Head of caudate nucleus (tissue), 42 donors: Measurements from ENCODE around the gene FAM118B.

Experiments used
- DNase-seq, 42 donors: peaks; one replicate each; pipeline versions ENCODE4 v3.0.0 to v3.0.0-alpha.2; 2020 to 2021; ENCODE audit warnings: mixed read lengths in 7 of 42
- intact Hi-C: fragments of 100-400 bp; cut with DNase I; formaldehyde crosslinking; loops from one replicate; pipeline ENCODE4 v1.15.0; 2022

Gene FAM118B

GRCh38 chr11:126211236-126212088, at the start of gene FAM118B, which contains the start of gene RPUSD4:
Gene FAM118B, plus strand, starts transcription at chr11:126211782. Its CDS starts 23,220 bp downstream, at chr11:126235002.
Gene RPUSD4, minus strand, starts transcription at chr11:126211650. Its CDS starts 12 bp downstream, at chr11:126211638.
- intact Hi-C loops, result loop anchor here (5.0 kb wide), 1 partner anchor 56 kb away; the partner anchor contains the start of genes FOXRED1 and SRPRA
- DNase-seq, result peak; percentile 97 to 100 (median 99)

- no peak for DNase-seq
- intact Hi-C loops, result no loop called here
Measured at GRCh38 chr11:126162306-126163030, 49.1 kb upstream of the FAM118B start.

DNA sequence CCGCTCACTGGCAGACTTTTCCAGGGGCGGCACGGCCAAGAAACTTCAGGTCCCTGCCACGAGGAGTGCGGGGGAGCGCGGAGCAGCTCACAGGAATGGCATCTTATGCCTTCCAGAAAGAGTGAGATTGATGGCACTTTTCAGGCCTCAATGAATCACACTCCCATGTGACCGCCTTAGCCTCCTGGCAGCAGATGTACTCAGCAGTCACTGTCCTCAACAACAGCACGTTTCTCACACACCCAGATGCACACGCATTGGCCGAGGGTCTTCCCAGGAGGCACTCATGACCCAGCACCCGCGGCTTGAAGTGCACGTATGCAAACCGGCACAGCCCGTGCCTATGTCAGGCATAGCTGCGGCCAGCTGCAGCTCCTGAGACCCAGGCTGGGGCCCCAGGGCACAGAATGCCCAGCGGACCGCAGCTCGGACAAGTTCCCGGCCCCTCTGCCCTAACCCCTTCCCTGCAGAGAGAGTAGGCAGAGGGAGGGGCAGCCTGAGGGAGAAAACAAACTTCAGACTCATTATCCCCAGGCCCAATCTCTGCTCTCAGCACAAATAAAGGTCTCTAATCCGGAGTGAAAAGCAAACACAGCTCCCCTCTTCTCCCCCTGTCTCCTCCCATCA, 48.4 kb upstream of the FAM118B start:
- intact Hi-C loops, result no loop called here
- peak in 26 of 42 donors; percentile 5 to 68 (median 29) for DNase-seq

DNA sequence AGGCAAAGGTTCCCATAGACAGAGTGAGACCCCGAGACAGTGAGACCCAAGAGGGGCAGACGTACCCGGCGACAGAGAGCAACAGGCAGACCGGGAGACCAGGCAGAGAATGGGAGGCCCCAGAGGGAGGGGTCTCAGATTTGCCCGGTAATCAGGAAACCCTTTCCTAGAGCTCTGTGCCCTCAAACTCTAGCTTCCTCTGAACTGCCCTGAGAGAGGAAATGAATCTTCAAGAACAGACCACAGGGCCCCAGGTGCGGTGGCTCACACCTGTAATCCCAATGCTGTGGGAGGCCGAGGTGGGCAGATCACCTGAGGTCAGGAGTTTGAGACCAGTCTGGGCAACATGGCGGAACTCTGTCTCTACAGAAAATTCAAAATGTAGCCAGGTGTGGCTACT, 47.8 kb upstream of the FAM118B start:
- no peak for DNase-seq
- intact Hi-C loops, result no loop called here

DNA sequence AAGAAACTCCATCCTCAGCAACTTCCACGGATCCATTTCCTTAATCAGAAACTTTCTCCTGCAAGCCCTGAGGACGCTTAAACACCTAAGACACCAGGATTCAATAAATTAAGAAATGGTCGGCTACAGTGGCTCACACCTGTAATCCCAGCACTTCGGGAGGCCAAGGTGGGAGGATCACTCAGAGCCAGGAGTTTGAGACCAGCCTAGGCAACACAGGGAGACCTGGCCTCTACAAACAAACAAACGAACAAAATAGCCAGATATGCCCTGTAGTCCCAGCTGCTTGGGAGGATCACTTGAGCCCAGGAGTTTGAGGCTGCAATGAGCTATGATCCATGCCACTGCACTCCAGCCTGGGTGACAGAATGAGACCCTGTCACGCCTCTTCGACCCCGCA, 46.8 kb upstream of the FAM118B start:
- no peak for DNase-seq
- intact Hi-C loops, result no loop called here

GRCh38 chr11:126165311-126165720, 46.3 kb upstream of the FAM118B start:
- DNase-seq, result no peak
- intact Hi-C loops, result no loop called here

- intact Hi-C loops, result no loop called here
- DNase-seq, result no peak
Measured at GRCh38 chr11:126165757-126166156, 45.8 kb upstream of the FAM118B start.

DNA sequence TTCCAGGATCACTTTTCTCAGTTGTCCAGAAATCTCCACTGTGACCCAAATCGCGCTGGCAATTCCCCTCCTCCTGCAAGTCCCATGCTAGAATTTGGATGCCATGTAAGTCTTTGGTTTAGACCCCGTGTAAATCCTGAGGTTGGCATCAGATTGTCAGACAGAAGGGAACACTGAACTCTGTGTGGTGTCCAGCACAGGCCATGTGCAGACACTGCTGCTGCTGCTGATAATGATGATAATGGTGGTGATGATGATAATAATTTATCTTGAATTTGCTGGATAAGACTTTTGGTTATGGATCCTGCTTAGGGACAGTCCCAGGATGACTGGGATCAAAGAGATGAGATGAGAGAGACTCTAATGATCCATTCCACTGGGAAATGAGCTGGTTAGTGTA, 45.2 kb upstream of the FAM118B start:
- DNase-seq, result no peak
- intact Hi-C loops, result no loop called here

DNA sequence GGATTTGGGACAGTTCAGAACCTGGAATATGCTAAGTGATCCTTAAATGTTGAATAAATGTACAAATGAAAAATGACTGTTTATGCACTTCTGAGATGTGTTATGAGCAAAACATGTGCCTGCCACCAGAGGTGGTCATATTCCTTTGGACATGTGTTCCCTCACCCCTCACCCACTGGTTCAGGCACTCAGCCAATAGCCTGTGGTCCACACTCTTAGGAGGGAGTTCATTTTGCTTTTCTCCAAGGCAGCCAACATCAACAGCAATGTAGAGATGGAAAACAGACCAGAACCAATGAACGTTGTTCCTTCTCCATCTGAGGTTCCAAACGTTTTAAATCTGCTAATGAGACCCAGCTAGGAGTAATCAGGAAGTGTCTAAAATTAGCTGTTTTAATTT, 44.1 kb upstream of the FAM118B start:
- intact Hi-C loops, result no loop called here
- no peak for DNase-seq

- DNase-seq, result no peak
- intact Hi-C loops, result no loop called here
Measured at GRCh38 chr11:126169291-126169690, 42.3 kb upstream of the FAM118B start.

DNA sequence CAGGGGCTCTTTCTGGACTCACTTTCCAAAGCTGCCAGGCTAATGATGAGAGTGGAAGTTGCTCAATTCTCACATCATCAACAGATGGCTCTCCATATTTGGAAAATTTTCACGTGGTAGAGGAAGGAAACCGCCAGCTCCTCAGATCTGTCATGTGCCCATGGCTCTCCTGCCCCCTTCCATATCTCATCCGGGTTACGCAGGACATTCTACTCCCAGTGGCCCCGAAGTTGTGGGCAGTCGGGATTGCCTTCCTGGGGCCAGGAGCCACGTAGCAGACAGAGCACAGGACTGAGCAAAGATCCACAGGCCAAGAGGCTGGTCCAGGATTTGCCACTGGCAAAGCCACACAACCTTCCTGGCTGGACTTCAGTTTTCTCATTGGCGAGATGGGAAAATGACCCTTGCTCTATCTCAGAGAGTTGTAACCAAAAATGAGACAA, 39.0 kb upstream of the FAM118B start:
- DNase-seq, result no peak
- intact Hi-C loops, result no loop called here

- intact Hi-C loops, result no loop called here
- DNase-seq, result no peak
Measured at GRCh38 chr11:126173257-126173656, 38.3 kb upstream of the FAM118B start.

DNA sequence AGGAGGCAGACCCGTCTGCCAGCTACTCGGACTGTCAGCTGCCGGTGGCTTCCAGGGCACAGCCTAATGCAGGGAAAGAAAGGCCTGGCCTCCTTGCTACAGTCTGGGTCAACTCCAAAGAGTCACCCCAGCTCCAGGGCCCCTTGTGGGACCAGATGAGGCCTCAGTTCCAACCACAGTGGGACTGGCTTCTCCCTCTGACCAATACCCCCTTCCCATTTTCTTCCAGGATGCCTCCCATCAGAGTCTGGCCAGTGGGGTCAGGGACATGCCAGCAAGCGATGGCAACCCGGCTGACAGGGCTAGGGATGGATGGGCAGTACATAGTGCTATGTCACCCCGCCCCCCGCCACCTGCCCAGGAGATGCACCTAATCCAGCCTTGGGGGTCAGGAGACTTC, 36.8 kb upstream of the FAM118B start:
- DNase-seq, result no peak
- intact Hi-C loops, result no loop called here

GRCh38 chr11:126175393-126175792, 36.2 kb upstream of the FAM118B start:
- DNase-seq, result no peak

DNA sequence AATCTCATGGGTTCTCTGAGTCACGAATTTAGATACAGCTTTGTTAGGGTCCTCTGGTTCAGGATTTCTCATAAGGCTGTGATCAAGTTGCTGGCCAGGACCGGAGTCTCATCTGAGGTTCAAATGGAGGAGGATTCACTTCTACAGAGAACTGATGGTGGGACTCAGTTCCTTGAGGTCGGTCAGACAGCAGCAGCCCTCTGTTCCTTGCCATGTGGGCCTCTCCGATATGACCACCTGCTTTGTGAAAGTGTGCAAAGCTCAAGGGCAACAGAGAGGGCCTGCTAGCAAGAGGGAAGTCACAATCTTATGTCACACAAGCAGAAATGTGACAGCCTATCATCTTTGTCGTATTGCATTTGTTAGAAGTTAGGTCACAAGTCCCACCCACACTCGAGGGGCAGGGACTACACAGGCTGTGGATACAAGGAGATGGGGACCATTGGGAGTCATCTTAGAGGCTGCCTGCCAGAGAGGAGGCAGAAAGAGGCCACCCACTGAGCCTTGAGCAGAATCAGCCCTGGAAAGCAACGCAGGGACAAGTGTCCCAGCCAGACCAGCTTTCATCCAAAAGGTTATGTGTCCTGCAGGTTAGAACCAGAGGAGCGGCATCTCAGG, 34.6 kb upstream of the FAM118B start:
- DNase-seq, result no peak
- intact Hi-C loops, result no loop called here

More at GRCh38 chr11:126175393-126175792, 36.2 kb upstream of the FAM118B start:
- intact Hi-C loops, result no loop called here

DNA sequence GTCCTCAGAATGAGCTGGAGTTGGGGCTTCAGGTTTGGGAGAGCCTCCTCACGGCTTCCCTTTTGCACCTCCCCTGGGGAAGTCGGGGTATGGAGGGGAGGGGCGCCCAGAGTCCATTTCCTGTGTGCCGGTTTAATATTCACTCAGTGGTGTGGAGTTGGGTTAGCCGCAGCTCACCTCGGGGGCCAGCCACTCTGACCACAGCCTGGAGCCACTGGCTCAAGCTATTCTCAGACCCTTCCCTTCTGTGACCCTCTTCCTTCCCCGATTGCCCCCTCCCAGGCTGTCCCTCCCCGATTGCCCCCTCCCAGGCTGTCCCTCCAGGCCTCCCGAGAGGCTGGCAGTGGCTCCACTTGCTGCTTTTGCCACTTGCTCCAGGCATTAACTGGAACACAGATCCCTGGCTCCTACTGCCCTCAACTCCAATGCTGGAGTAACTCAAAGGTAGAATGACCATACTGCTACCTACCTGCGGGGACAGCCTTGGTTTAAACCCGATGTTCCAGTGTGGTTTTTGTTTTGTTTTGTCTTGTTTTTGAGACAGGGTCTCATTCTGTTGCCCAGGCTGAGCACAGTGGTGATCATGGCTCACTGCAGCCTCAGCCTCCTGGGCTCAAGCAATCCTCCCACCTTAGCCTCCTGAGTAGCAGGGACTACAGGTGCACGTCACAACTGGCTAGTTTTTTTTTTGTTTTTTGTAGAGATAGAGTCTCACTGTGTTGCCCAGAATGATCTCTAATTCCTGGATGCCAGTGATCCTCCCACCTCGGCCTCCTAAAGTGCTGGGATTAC, 29.4 kb upstream of the FAM118B start:
- intact Hi-C loops, result no loop called here
- DNase-seq, result no peak

- intact Hi-C loops, result no loop called here
Measured at GRCh38 chr11:126182787-126183445, 28.7 kb upstream of the FAM118B start.

More at GRCh38 chr11:126182787-126183445, 28.7 kb upstream of the FAM118B start:
- DNase-seq, result no peak
